ENCODE data around the gene MTR.
A peak's percentile ranks its signal among the peaks of the same experiment; 100 is the strongest.

The MTR gene

GRCh38 chr1:236913371-236914037 is 118.4 kb downstream of the MTR start:
- DNase-seq, result no peak

GRCh38 chr1:236914375-236914774 is 119.3 kb downstream of the MTR start:
- DNase-seq, result no peak

GRCh38 chr1:236916131-236916800 is 121.2 kb downstream of the MTR start:
- no peak for DNase-seq

DNA sequence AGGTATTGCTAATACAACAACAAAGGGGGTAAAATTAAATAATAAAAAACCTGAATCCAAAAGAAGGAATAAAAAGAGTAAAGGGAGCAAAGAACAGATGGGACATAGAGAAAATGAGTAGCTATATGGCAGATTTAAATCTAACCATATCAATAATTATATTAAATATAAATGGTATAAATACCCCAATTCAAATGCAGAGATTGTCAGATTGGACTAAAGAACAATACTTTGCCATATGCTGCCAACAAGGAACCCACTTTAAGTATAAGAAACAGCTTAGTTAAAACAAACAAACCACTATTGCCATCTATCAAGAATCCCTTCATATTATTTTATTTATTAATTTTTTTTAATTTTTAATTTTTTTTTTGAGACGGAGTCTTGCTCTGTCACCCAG is 122.4 kb downstream of the MTR start:
- DNase-seq, result no peak

DNA sequence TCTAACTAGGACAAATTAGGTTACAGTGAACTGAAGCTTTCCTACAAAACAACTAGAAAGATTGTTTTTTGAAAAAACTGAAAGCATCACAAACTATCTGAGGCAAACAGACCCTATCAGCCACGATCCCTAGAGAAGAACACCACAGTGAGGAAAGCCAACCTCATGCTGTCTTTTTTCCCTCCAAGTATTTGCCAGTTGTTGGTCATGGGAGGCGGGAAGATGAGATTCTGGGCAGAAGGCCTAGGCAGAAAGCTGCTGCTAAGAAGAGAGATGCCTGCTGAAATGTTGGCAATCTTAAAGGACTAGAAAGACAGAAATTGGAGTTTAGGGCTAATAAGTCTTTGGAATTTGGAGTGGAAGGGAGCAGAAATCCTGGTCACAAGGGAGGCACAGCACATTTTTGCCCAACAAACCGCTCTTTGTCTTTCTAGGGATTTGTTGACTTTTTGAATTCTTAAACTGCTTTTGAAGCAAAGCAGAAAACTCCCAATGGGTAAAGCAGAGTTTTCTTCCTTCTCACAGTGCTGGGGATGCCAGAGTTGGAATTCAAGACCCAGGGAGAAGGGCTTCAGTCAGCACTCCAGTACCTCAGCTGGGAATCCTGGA is 125.3 kb downstream of the MTR start:
- DNase-seq, result no peak

DNA sequence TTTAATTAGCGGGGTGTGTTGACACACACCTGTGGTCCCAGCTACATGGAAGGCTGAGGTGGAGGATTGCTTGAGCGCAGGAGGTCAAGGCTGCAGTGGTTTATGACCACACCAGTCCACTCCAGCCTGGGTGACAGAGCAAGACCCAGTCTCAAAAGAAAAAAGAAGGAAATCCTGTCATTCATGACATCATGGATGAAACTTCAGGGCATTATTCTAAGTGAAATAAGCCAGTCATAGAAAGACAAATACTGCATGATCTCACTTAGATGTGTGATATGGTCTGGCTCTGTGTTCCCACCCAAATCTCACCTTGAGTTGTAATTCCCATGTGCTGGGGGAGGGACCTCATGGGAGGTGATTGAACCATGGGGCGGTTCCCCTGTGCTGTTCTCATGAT is 126.5 kb downstream of the MTR start:
- DNase-seq, result no peak

DNA sequence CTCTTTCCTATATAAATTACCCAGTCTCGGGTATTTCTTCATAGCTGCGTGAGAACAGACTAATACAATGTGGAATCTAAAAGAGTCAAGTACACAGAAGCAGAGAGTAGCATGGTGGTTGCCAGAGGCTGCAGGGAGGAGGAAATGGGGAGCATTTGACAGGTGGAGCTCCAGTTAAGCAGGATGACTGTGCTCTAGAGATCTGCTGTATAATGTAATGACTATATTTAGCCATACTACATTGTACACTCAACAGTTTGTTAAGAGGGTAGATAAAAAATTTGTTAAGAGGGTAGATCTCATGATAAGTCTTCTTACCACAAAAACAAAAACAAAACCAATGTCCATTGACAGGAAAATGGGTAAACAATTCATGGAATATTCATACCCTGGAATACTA is 127.1 kb downstream of the MTR start:
- no peak for DNase-seq

- DNase-seq, result no peak
These were observed 130.3 kb downstream of the MTR start for GRCh38 chr1:236925386-236925785.

DNA sequence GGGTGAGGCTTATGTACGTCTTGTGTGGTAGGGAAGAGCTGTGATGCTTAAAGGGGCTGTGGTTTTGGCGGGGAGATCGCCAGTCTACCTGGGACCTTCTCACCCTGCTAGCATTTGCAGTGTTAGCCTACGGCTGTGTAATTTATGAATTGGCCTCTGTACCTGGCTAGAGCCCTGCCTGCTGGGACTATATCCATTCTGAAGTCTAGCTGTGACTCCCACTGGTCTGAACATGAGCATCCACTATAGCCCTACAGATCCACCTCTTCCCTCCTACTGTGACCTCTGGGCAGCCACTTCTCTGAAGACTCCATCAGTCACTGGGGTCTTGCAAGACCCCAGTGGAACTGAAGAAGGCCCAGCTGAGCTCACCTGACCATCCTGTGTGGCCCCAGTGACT is 135.4 kb downstream of the MTR start:
- DNase-seq, result no peak

DNA sequence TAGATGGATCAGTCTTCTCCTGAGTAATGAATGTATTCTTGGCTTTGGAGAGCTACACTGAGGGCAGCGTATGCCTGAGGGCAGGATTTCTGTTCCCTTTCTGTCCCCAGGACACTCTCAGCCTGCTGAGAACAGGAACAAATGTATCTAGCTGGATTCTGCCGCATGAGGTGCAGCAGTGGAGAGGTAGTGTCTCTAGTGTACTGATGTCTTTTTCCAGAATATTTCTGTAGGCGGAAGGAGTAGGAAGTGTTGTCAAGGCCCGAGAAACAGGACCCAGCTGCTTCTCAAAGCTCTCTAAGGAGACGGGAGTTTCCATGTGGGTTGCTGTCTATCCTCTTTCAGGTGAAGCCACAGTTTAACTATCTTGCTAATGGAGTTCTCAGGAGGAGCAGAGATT is 143.7 kb downstream of the MTR start:
- no peak for DNase-seq

DNA sequence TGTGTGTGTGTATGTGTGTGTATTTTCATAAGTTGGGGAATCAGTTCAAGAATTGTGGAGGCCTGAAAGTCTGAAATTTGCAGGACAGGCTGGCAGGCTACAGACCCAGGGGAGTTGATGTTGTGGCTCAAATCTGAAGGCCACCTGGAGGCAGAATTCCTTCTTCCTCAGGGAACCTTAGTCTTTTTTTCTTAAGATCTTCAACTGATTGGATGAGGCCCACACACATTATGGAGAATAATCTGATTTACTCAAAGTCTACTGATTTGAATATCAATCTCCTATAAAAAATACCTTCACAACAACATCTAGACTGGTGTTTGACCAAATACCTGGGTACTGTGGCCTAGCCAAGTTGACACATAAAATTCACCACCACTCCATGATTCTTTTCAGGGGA is 147.3 kb downstream of the MTR start:
- DNase-seq, result no peak

GRCh38 chr1:236944556-236944955 is 149.5 kb downstream of the MTR start:
- DNase-seq, result no peak

DNA sequence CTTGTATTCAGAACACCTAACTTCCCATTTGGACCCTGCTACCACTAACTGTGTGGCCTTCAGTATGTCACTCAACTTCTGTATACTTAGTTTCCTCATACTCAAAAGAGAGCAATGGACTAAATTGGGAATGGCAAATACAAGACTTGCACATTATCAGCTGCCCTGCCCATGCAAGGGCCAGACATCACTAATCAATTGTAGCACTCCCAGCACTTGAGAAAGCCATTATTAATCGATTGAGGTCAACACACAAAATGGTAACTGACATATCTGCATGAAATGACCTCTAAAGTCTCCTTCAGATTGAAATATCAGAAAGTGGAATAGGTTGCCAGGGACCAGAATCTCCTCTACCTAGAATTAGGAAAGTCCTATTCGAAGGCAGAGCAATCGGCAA is 149.9 kb downstream of the MTR start:
- DNase-seq, result no peak

- peak; percentile 16 for DNase-seq
These were observed 152.7 kb downstream of the MTR start for GRCh38 chr1:236947794-236948193.

DNA sequence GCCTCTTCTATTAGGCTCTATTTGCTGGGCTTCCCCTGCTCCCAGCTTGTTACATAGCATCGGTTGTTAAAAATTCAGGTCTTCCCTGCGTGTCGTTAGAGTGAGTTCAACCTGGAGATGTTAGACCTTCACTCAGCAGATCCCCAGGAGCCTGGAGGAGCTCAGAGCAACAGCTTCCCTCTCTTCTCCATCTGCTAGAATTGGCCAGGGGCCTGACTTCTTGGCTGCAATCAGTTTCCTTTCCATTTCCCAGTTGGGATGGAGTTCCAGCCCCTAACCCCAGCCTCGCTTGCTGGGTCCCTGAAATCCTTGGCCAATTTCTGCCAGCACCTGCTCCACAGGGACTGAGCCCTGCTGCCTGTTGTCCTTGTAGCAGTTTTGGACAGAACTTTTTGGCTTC is 153.3 kb downstream of the MTR start:
- DNase-seq, result no peak

DNA sequence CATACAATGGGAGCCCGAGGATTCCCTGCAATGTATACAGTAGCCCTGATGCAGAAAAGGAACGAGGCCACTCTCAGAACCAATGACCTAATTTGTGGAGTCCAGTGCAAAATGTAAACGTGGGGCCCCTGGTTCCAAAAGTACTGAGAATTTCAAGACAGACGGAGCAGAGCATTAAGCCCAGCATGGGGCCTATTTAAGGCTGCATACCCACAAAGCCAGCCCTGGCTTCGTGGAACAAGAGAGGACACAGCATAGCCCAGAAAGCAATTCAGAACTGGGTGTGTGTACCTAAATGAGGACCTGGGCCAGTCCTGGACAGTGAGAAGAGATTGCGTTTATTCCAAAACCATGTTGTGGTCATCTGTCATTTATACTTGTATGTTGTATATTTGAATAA is 153.9 kb downstream of the MTR start:
- DNase-seq, result no peak

DNA sequence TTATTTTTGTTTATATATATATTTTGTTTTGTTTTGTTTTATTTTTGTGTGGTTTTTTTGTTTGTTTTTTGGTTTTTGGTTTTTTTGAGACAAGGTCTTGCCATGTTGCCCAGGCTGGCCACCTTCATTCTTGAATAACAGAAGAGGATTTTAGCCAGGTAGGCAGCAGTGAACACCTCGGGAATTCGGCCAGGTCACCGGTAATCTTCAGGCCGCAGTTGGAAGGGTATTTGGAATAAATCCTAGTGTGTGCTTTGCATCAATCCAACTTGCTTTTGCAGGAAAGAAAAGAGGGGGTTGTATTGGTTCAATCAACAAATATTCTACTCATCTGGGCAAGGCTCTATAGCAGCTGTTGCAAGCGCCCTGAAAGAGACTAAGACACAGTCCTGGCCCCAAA is 155.3 kb downstream of the MTR start:
- no peak for DNase-seq

DNA sequence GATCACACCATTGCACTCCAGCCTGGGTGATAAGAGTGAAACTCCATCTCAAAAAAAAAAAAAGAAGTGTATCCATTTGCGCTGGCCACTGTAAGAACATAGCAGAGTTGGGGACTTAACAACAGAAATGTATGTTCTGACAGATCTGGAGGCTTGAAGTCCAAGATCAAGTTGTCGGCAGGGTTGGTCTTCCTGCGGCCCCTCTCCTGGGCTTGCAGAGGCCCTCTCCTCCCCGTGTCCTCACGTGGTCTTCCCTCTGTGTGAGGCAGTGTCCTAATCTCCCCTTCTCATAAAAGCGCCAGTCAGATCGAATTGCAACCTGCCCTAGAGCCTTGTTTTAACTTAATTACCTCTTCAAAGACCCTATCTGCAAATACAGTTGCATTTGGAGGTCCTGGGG is 156.6 kb downstream of the MTR start:
- no peak for DNase-seq

- no peak for DNase-seq
These were observed 157.3 kb downstream of the MTR start for GRCh38 chr1:236952246-236953003.

DNA sequence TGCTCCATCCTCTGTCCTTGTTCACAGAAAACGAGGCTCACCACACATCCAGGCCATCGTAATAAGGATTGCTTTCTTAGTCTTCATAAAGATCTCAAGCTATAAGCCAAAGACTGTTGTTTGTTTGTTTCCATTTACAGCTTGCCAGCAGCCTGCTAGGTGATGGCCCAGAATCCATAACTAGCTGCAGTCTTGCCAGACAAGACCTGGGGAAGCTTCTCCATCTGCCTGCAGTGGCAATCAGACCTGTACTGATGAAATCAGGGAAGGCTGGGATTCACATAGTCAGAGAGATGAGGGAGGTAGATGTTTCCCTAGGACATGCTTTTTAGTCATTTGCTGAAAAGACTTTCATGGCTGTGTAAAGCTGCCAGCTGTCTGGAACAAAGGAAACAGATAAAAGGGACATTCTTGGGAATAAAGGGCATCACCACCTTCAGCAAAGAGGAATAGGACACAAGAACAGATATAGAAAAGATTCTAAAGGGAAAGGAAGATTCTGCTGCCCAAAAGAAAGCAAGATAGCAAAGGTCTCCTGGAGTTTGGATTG is 158.1 kb downstream of the MTR start:
- DNase-seq, result no peak

All from activated T-cell treated with anti-CD3 and anti-CD28 coated beads, Interleukin-2, amount 50 U/mL, for 48 hours (primary cell).